Vagina (tissue), 2 donors: Measurements from ENCODE around the gene EMX1.

Experiments used
- CTCF ChIP-seq, 3 experiments: fragments of 450-650 bp in 2 of 3; fragments of 200-600 bp in 1 of 3; sonication (generic) in 1 of 3; IDR thresholded peaks; one replicate each; pipeline ENCODE4 v1.5.1; 2017 to 2019; ENCODE audit warnings: antibody characterized with exemption in 3 of 3, mild to moderate bottlenecking in 2 of 3, moderate library complexity in 2 of 3
- POLR2A ChIP-seq, 2 donors: fragments of 450-650 bp; IDR thresholded peaks; one replicate each; pipeline ENCODE4 v1.6.1; 2017; ENCODE audit warnings: antibody characterized with exemption in 2 of 2, mild to moderate bottlenecking in 2 of 2, moderate library complexity in 2 of 2

DNA sequence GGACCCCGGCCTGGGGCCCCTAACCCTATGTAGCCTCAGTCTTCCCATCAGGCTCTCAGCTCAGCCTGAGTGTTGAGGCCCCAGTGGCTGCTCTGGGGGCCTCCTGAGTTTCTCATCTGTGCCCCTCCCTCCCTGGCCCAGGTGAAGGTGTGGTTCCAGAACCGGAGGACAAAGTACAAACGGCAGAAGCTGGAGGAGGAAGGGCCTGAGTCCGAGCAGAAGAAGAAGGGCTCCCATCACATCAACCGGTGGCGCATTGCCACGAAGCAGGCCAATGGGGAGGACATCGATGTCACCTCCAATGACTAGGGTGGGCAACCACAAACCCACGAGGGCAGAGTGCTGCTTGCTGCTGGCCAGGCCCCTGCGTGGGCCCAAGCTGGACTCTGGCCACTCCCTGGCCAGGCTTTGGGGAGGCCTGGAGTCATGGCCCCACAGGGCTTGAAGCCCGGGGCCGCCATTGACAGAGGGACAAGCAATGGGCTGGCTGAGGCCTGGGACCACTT, 16.4 kb downstream of the EMX1 start:
- TF ChIP-seq CTCF (IDR thresholded peaks at IDR 0.05), result no peak
- TF ChIP-seq POLR2A (IDR thresholded peaks at IDR 0.05), result no peak
